ENCODE measurements around the gene BRMS1L. TPM values are rescaled to one million over a fixed set of nuclear protein-coding genes. Genes with fewer than 3 reads are reported as not detected.

Gene BRMS1L
- total and polyA plus RNA-seq, 2 of the 13 experiments (the other 11 are each of a cell fraction or from before 2014, with no cell fraction given): 21.1 to 23.8 TPM

GRCh38 chr14:35879654-35880249 lies 53.6 kb downstream of the BRMS1L start (continued):
- TF ChIP-seq ARID4A (CRISPR knock-in tag; IDR thresholded peaks at IDR 0.05; ENCODE audit: borderline replicate concordance) (no peak), MYNN (CRISPR knock-in tag; IDR thresholded peaks at IDR 0.05; ENCODE audit: low read depth) (no peak), ATRX (CRISPR knock-in tag; IDR thresholded peaks at IDR 0.05; ENCODE audit: borderline replicate concordance) (no peak), CTCF (CRISPR knock-in tag; IDR thresholded peaks at IDR 0.05) (peak; percentile 48), RBFOX2 (IDR thresholded peaks at IDR 0.05; ENCODE audit: low read depth, low read length) (no peak), TOPORS (CRISPR knock-in tag; IDR thresholded peaks at IDR 0.05) (no peak), ZXDC (CRISPR knock-in tag; IDR thresholded peaks at IDR 0.05) (no peak), ZBED4 (CRISPR knock-in tag; IDR thresholded peaks at IDR 0.05; ENCODE audit: borderline replicate concordance) (no peak), ZNF619 (CRISPR knock-in tag; IDR thresholded peaks at IDR 0.05) (no peak), ZNF256 (CRISPR knock-in tag; conservative IDR thresholded peaks at IDR 0.05) (no peak), CHD4 (IDR thresholded peaks at IDR 0.05; ENCODE audit: borderline replicate concordance, low read length) (no peak), ZNF382 (CRISPR knock-in tag; IDR thresholded peaks at IDR 0.05; ENCODE audit: borderline replicate concordance) (no peak), SRSF1 (optimal IDR thresholded peaks at IDR 0.05; ENCODE audit: low read depth, low read length) (no peak), ARID3A (IDR thresholded peaks at IDR 0.05; ENCODE audit: low read depth, low read length) (peak; percentile 69; the same call in 1 of the 2 replicates)

Data from HepG2 (cell line).